ENCODE measurements around the gene TELO2.

Gene TELO2

GRCh38 chr16:1451702-1452392 lies 41.3 kb upstream of the TELO2 start:
- CTCF ChIA-PET = no interaction called here
- no peak for DNase-seq (ENCODE audit: low read depth, low spot score)
- TF ChIP-seq CTCF (IDR thresholded peaks at IDR 0.05; ENCODE audit: insufficient read depth, low read length, missing control alignments) = no peak
- H3K4me3 ChIP-seq (ENCODE audit: low read depth, low read length) = no peak overlapping the region
- POLR2A ChIA-PET = no interaction called here

- ChIA-PET CTCF (no interaction called here), POLR2A (no interaction called here)
- no peak overlapping the region for H3K4me3 ChIP-seq (ENCODE audit: low read depth, low read length)
- TF ChIP-seq CTCF (IDR thresholded peaks at IDR 0.05; ENCODE audit: insufficient read depth, low read length, missing control alignments) = no peak
- no peak for DNase-seq (ENCODE audit: low read depth, low spot score)
Measured at GRCh38 chr16:1452530-1452929, 40.6 kb upstream of the TELO2 start.

GRCh38 chr16:1453316-1453715 lies 39.8 kb upstream of the TELO2 start:
- ChIA-PET CTCF (interaction anchor here (1.0 kb wide), 1 partner anchor 9 kb away, joined by 4 read pairs; the partner anchor contains the start of gene CCDC154), POLR2A (interaction anchor here (0.6 kb wide), 1 partner anchor 301 kb away, joined by 3 read pairs; no protein-coding TSS in a partner anchor)
- DNase-seq (ENCODE audit: low read depth, low spot score) = no peak
- TF ChIP-seq CTCF (IDR thresholded peaks at IDR 0.05; ENCODE audit: insufficient read depth, low read length, missing control alignments) = no peak
- no peak overlapping the region for H3K4me3 ChIP-seq (ENCODE audit: low read depth, low read length)

- TF ChIP-seq CTCF (IDR thresholded peaks at IDR 0.05; ENCODE audit: insufficient read depth, low read length, missing control alignments) = no peak
- H3K4me3 ChIP-seq (ENCODE audit: low read depth, low read length) = no peak overlapping the region
- CTCF ChIA-PET = no interaction called here
- POLR2A ChIA-PET = no interaction called here
- DNase-seq (ENCODE audit: low read depth, low spot score) = no peak
Measured at GRCh38 chr16:1454561-1454960, 38.6 kb upstream of the TELO2 start.

GRCh38 chr16:1455190-1456171 lies 37.7 kb upstream of the TELO2 start:
- CTCF ChIA-PET = no interaction called here
- H3K4me3 ChIP-seq (ENCODE audit: low read depth, low read length) = no peak overlapping the region
- no peak for TF ChIP-seq CTCF (IDR thresholded peaks at IDR 0.05; ENCODE audit: insufficient read depth, low read length, missing control alignments)
- POLR2A ChIA-PET = no interaction called here
- DNase-seq (ENCODE audit: low read depth, low spot score) = no peak

- no peak for DNase-seq (ENCODE audit: low read depth, low spot score)
- CTCF ChIA-PET = no interaction called here
- POLR2A ChIA-PET = no interaction called here
- H3K4me3 ChIP-seq (ENCODE audit: low read depth, low read length) = no peak overlapping the region
- TF ChIP-seq CTCF (IDR thresholded peaks at IDR 0.05; ENCODE audit: insufficient read depth, low read length, missing control alignments) = no peak
Measured at GRCh38 chr16:1456951-1457350, 36.2 kb upstream of the TELO2 start.

Data from AG04449 (cell line).